ACC112 (cell line): ENCODE data around the gene ADRM1.

Experiments
- H2AFZ ChIP-seq: fragments of 200-600 bp; sonication (generic); one replicate; pipeline ENCODE4 v1.6.0; 2017; ENCODE audit warnings: antibody characterized with exemption, low read length; ENCODE audit not compliant: unreplicated experiment
- H3K27ac ChIP-seq: fragments of 200-600 bp; sonication (generic); 2 replicates; pipeline ENCODE4 v1.5.1; 2014; ENCODE audit warnings: low read depth, mild to moderate bottlenecking, antibody characterized with exemption, low read length, moderate library complexity
- H3K27me3 ChIP-seq: fragments of 200-600 bp; sonication (generic); 2 replicates; pipeline ENCODE4 v1.6.1; 2014; ENCODE audit warnings: mild to moderate bottlenecking, antibody characterized with exemption, low read length, moderate library complexity, mixed read lengths; ENCODE audit not compliant: insufficient read depth
- H3K36me3 ChIP-seq: fragments of 200-600 bp; sonication (generic); 2 replicates; pipeline ENCODE4 v1.6.1; 2016; ENCODE audit warnings: mild to moderate bottlenecking, antibody characterized with exemption, low read length, moderate library complexity, mixed read lengths; ENCODE audit not compliant: insufficient read depth
- H3K4me1 ChIP-seq: fragments of 200-600 bp; sonication (generic); one replicate; pipeline ENCODE4 v1.6.1; 2016; ENCODE audit warnings: low read length, mixed read lengths; ENCODE audit not compliant: insufficient read depth, unreplicated experiment, control insufficient read depth
- H3K4me3 ChIP-seq: fragments of 200-600 bp; sonication (generic); 2 replicates; pipeline ENCODE4 v1.5.1; 2014; ENCODE audit warnings: mild to moderate bottlenecking, low read depth, low read length
- H3K79me2 ChIP-seq: fragments of 200-600 bp; sonication (generic); one replicate; pipeline ENCODE4 v1.6.0; 2016; ENCODE audit warnings: low read length; ENCODE audit not compliant: control insufficient read depth, unreplicated experiment, insufficient read depth

The ADRM1 gene

DNA sequence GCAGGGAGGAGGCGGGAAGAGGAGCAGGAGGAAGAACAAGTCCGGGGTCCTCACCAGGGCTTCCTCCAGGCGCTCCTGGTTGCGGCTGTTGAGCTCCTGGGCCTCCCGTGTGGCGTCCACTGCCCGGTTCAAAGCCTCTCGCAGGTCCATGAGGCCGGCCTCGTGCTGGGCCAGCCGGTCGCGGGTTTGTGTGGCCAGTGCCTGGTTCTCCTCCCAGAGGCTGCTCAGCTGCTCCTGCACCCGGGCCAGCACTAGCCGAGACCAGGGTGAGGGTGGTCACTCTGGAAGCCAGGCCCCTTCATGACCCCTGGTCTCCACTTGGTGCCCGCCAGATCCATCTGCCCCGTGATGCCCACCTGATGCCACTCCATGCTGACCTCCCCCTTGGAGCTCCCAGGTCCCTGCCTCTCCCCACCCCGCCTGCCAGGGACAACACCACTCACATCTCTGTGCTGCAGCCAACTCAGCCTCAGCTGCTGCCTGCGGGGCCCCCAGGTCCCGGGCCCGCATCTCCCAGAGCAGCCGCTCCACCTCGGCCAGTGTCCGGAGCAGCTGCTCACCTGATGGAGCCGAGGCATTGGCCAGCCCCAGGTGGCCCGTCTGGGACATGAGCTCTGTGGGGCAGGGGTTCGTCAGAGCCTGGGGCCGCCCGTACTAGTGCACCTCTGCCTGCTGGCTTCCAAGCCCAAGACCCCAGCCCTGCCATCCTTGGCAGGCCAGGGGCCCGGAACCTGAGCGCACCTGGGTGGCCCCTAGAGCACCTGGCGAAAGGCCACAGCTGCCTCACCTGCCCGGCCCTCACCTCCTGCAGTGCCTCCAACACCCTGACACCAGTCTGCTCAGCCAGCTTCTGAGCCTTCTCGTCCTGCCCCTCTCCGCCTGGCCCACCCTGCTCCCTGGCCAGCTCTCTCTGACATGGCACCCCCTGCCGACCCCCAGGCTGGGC is 15.9 kb downstream of the ADRM1 start:
- Histone ChIP-seq H3K27me3 (no peaks in the 10 kb centered on the region), H3K4me1 (no peaks in the 10 kb centered on the region), H3K36me3 (peaks cover 5% of the 10 kb centered on the region; the same call in 1 of the 2 replicates), H3K4me3 (no peak overlapping the region), H2AFZ (no peak overlapping the region), H3K27ac (no peak overlapping the region), H3K79me2 (no peaks in the 10 kb centered on the region)

DNA sequence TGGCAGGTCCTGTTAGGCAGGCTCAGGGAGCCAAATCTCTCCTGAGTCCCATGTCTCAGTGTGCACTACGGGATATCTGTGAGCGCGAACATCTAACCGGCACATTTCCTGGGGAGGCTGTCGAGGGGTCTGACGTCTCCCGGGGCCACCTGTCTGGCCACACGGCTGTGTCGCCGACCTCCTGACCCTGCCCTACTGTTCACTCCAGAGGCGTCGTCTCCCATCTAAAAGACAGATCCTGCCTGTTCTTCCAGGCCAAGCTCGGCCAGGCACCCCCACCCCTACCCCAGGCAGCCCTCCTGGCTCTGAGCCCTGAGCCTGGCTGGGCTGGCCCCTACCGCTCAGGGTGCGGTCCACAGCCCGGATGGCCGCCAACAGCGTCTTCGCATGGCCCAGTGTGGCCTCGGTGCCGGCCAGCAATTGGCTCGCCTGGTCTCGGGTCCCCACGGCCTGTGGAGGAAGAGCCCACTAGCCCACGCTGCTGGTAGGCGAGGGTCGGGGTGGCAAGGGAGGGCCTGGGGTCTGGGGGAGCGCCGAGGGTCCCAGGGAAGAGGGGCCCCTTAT is 16.6 kb downstream of the ADRM1 start:
- no peaks in the 10 kb centered on the region for H3K4me1 ChIP-seq
- H3K79me2 ChIP-seq = no peaks in the 10 kb centered on the region
- no peaks in the 10 kb centered on the region for H3K27me3 ChIP-seq
- H3K36me3 ChIP-seq = peaks cover 5% of the 10 kb centered on the region; the same call in 1 of the 2 replicates
- H3K4me3 ChIP-seq = no peak overlapping the region
- no peak overlapping the region for H2AFZ ChIP-seq
- no peak overlapping the region for H3K27ac ChIP-seq

DNA sequence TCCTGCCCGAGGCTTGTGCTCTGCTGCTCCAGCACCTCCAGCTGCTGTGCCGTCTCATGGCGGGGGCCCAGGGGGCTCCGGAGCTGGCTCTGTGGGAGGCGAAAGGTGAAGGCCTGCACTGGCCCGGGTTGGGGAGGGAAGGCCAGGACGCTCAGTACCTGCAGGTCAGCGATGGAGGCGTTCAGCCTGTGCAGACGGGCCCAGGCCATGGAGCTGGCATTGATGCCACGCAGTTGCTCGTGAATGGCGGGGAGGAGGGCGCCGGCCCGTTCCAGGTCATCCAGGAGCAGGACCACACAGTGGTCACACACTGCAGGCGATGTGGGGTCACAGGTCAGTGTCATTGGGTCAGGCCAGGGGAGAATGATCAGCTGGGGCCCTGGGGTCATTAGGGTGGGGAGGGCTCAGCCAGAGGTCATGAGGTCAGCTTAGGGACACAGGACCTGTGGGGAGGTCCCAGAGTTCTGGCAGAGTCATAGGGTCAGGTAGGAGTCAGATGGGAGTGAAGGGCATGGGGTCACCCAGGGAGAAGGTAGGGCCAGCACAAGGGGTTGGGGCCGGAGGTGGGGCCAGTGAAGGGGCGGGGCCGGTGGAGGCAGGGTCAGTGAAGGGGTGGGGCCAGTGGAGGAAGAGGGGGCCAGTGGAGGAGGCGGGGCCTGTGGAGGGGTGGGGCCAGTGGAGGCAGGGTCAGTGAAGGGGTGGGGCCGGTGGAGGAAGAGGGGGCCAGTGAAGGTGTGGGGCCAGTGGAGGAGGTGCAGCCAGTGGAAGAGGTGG is 18.0 kb downstream of the ADRM1 start:
- H3K27ac ChIP-seq = no peak overlapping the region
- H3K36me3 ChIP-seq = peaks cover 5% of the 10 kb centered on the region; the same call in 1 of the 2 replicates
- no peak overlapping the region for H3K4me3 ChIP-seq
- H3K27me3 ChIP-seq = no peaks in the 10 kb centered on the region
- no peaks in the 10 kb centered on the region for H3K4me1 ChIP-seq
- H3K79me2 ChIP-seq = no peaks in the 10 kb centered on the region
- H2AFZ ChIP-seq = no peak overlapping the region

DNA sequence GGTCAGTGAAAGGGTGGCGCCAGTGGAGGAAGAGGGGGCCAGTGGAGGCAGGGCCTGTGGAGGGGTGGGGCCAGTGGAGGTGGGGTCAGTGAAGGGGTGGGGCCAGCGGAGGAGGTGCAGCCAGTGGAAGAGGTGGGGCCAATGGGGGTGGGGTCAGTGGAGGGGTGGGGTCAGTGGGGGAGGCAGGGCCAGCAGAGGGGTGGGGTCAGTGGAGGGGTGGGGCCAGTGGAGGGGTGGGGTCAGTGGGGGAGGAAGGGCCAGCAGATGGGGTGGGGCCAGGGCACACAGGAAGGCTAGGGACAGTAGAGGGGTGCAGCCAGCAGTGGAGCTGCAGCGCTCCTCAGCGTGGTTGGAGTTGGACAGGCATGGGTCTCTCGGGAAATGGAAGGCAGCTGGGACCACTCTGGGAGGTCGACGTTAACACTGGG is 18.7 kb downstream of the ADRM1 start:
- H3K4me3 ChIP-seq = no peak overlapping the region

DNA sequence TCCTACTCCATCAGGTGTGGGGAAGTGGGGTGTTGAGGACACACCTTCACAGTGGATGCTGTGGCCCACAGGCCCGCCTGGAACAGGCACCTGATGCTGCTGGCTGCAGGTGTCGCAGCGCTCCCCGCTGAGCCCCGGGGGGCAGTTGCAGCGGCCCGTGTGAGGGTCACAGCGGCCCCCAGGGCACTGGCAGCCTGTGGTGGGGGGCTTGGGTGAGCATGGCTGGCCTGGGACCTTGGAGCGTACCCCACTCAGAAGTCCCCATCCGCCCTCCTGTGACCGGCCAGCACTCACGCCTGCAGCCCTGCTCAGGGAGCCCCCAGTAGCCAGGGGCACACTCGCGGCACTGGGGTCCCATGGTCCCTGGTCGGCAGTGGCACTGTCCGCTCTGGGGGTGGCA is 19.2 kb downstream of the ADRM1 start:
- Histone ChIP-seq H3K4me1 (no peaks in the 10 kb centered on the region), H3K36me3 (peaks cover 9% of the 10 kb centered on the region; the same call in 1 of the 2 replicates), H3K4me3 (no peak overlapping the region), H3K79me2 (no peaks in the 10 kb centered on the region), H3K27ac (no peak overlapping the region), H3K27me3 (no peaks in the 10 kb centered on the region), H2AFZ (no peak overlapping the region)

More for the DNA sequence above, 18.7 kb downstream of the ADRM1 start:
- no peaks in the 10 kb centered on the region for H3K79me2 ChIP-seq
- no peak overlapping the region for H3K27ac ChIP-seq
- H3K36me3 ChIP-seq = peaks cover 8% of the 10 kb centered on the region; the same call in 1 of the 2 replicates
- no peak overlapping the region for H2AFZ ChIP-seq
- H3K4me1 ChIP-seq = no peaks in the 10 kb centered on the region
- H3K27me3 ChIP-seq = no peaks in the 10 kb centered on the region

DNA sequence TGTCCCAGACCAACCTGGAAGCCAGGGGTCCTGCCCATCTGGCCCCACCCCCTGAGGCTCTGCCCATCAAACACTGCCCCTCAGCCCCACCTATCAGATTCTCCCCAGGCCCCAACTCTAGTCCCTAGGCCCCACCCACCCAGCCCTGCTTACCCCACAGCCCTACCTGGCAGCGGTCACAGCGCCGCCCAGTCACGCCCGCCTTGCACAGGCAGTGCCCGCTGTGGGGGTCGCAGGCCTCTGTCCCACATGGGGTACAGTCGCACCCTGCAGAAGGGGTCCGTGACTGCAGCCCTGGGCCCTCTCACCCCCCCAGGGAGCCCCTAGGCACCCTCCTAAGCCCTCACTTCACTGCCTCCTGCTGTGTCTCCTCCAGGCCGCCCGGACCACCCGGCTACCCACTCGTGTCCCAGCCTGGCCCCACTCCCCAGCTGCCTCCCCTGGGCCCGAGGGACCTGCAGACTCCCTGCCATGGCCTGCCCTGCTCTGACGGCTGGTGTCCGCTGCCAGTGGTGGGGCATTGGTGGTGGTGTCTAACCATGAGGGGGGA is 19.8 kb downstream of the ADRM1 start:
- no peak overlapping the region for H3K27ac ChIP-seq
- no peaks in the 10 kb centered on the region for H3K79me2 ChIP-seq
- peaks cover 9% of the 10 kb centered on the region; the same call in 1 of the 2 replicates for H3K36me3 ChIP-seq

DNA sequence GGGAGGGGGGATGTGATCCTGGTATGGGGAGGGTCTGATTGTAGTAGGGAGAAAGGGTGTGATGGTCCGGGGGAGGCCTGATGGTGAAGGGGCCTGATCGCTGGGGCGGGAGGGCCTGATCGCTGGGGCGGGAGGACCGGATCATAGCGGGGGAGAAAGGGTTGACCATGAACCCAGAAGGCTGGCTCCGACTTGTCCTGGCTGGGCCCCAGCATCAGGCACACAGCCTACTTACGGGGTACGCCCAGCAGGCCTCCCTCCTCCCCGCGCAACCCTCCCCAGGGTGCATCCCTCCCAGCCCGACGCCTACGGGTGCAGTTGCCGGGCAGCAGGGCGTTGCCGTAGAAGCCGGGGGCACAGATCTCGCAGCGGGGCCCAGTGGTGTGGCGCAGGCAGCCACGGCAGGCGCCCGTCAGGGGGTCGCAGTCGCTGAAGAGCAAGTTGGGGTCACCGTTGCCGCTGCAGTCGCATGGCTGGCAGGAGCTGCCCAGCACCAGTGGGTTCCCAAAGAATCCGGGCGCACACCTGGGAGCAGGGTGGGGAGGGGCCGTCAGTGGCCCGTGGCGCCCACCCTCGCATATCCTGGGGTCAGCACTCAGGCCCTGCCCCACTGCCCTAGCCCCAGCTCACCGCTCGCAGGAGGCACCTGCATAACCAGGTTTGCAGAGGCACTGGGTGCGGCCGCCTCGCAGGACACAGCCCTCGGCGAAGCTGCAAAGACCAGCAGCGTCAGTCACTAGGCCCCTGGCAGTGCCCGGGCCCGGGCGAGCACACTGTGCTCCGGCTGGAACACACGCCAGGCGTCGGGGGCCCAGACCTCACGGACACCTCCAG is 20.6 kb downstream of the ADRM1 start:
- H3K4me1 ChIP-seq = no peaks in the 10 kb centered on the region
- peaks cover 9% of the 10 kb centered on the region; the same call in 1 of the 2 replicates for H3K36me3 ChIP-seq
- H3K27ac ChIP-seq = no peak overlapping the region
- no peak overlapping the region for H2AFZ ChIP-seq
- no peak overlapping the region for H3K4me3 ChIP-seq
- no peaks in the 10 kb centered on the region for H3K79me2 ChIP-seq
- no peaks in the 10 kb centered on the region for H3K27me3 ChIP-seq

More for the DNA sequence above, 19.8 kb downstream of the ADRM1 start:
- Histone ChIP-seq H3K4me3 (no peak overlapping the region), H3K27me3 (no peaks in the 10 kb centered on the region), H3K4me1 (no peaks in the 10 kb centered on the region), H2AFZ (no peak overlapping the region)

DNA sequence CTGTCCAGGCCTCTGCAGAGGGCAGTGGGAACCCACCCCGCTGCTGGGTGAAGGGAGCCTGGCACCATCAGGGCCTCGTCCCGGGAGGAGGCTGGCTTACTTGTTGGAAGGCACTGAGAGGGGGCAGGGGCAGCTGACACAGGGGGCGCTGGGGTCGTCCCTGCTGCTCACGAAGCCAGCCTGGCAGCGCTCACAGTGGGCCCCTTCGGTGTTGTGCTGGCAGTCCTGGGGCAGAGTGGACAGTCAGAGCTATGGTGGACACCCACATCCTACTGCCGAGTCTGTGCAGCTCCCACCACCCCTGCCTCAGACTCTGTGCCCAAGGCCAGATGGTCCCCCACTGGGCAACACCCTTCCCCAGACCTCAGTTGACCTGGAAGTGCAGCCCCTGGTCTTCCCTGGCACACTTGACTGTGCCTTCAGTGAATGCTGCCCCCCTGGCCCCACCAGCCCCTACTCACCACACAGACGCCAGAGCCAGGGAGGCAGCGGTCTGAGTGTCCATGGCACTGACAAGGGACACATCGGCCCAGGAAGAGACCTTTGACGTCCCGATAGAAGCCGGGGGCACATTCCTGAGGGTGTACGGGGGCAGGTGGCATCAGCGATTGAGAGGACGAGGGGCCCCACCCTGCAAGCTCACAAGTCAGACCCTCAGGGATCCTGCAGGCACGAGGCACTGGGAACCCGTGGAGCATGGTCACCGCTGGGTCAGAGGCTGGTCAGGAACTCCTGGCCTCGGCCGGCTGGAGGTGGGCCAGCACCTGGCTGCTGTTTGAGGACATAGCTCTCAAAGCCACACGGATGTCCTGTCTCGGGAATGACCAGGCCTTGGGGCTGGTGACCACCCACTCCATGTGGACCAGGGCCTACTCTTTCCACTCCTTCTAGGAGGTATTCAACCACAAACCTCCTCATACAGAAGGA is 21.4 kb downstream of the ADRM1 start:
- Histone ChIP-seq H3K36me3 (peaks cover 9% of the 10 kb centered on the region; the same call in 1 of the 2 replicates), H3K79me2 (no peaks in the 10 kb centered on the region), H3K27ac (no peak overlapping the region), H3K4me1 (no peaks in the 10 kb centered on the region), H2AFZ (no peak overlapping the region), H3K4me3 (no peak overlapping the region), H3K27me3 (no peaks in the 10 kb centered on the region)
